ENCODE data around the gene PMPCA.

The PMPCA gene

GRCh38 chr9:136376457-136376856 lies 34.0 kb upstream of the PMPCA start:
- TF ChIP-seq SUZ12 (IDR thresholded peaks at IDR 0.05) (no peak), CTBP1 (IDR thresholded peaks at IDR 0.05; ENCODE audit: borderline replicate concordance) (no peak), LEF1 (IDR thresholded peaks at IDR 0.05; ENCODE audit: borderline replicate concordance) (no peak), ARNT (IDR thresholded peaks at IDR 0.05) (no peak), SP1 (IDR thresholded peaks at IDR 0.05) (no peak), FOXK2 (IDR thresholded peaks at IDR 0.05) (no peak), ZNF384 (IDR thresholded peaks at IDR 0.05) (no peak), BHLHE40 (IDR thresholded peaks at IDR 0.05; ENCODE audit: borderline replicate concordance) (no peak), TARDBP (IDR thresholded peaks at IDR 0.05) (no peak), ELF4 (IDR thresholded peaks at IDR 0.05) (no peak), NFRKB (IDR thresholded peaks at IDR 0.05) (no peak), L3MBTL2 (conservative IDR thresholded peaks at IDR 0.05) (no peak), FOXM1 (IDR thresholded peaks at IDR 0.05; ENCODE audit: borderline replicate concordance) (no peak)
- TF ChIP-seq, protein P1, sequence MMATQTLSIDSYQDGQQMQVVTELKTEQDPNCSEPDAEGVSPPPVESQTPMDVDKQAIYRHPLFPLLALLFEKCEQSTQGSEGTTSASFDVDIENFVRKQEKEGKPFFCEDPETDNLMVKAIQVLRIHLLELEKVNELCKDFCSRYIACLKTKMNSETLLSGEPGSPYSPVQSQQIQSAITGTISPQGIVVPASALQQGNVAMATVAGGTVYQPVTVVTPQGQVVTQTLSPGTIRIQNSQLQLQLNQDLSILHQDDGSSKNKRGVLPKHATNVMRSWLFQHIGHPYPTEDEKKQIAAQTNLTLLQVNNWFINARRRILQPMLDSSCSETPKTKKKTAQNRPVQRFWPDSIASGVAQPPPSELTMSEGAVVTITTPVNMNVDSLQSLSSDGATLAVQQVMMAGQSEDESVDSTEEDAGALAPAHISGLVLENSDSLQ (IDR thresholded peaks at IDR 0.05), result no peak
- POLR2A ChIA-PET, result interaction anchor here (1.0 to 1.4 kb wide), 2 partner anchors 14 to 39 kb away, joined by 3 read pairs; no protein-coding TSS in a partner anchor
- DNase-seq (ENCODE audit: extremely low spot score), result no peak
- CTCF ChIA-PET, result no interaction called here

- ChIA-PET CTCF (no interaction called here), POLR2A (interaction anchor here (1.4 kb wide), 1 partner anchor 40 kb away, joined by 3 read pairs; no protein-coding TSS in a partner anchor)
- TF ChIP-seq SUZ12 (IDR thresholded peaks at IDR 0.05), result no peak
- no peak for TF ChIP-seq FOXM1 (IDR thresholded peaks at IDR 0.05; ENCODE audit: borderline replicate concordance)
- no peak for TF ChIP-seq CTBP1 (IDR thresholded peaks at IDR 0.05; ENCODE audit: borderline replicate concordance)
- no peak for TF ChIP-seq NFRKB (IDR thresholded peaks at IDR 0.05)
- no peak for TF ChIP-seq ARNT (IDR thresholded peaks at IDR 0.05)
- TF ChIP-seq ELF4 (IDR thresholded peaks at IDR 0.05), result no peak
- TF ChIP-seq L3MBTL2 (conservative IDR thresholded peaks at IDR 0.05), result no peak
- no peak for TF ChIP-seq FOXA1 (IDR thresholded peaks at IDR 0.05)
- no peak for TF ChIP-seq FOXK2 (IDR thresholded peaks at IDR 0.05)
- TF ChIP-seq, protein P1 (IDR thresholded peaks at IDR 0.05), result no peak
- TF ChIP-seq ZNF384 (IDR thresholded peaks at IDR 0.05), result no peak
- no peak for TF ChIP-seq BHLHE40 (IDR thresholded peaks at IDR 0.05; ENCODE audit: borderline replicate concordance)
- no peak for TF ChIP-seq TARDBP (IDR thresholded peaks at IDR 0.05)
- TF ChIP-seq HDGF (IDR thresholded peaks at IDR 0.05; ENCODE audit: borderline replicate concordance), result no peak
- no peak for TF ChIP-seq LEF1 (IDR thresholded peaks at IDR 0.05; ENCODE audit: borderline replicate concordance)
- TF ChIP-seq SP1 (IDR thresholded peaks at IDR 0.05), result no peak
- DNase-seq (ENCODE audit: extremely low spot score), result no peak
Observed at GRCh38 chr9:136377341-136378169, 32.9 kb upstream of the PMPCA start.

- ChIA-PET POLR2A (no interaction called here), CTCF (interaction anchor here (0.7 kb wide), 1 partner anchor 65 kb away, joined by 11 read pairs; no protein-coding TSS in a partner anchor)
- DNase-seq (ENCODE audit: extremely low spot score), result no peak
- TF ChIP-seq NFRKB (IDR thresholded peaks at IDR 0.05), result no peak
- TF ChIP-seq SP1 (IDR thresholded peaks at IDR 0.05), result no peak
- TF ChIP-seq ELF4 (IDR thresholded peaks at IDR 0.05), result no peak
- no peak for TF ChIP-seq LEF1 (IDR thresholded peaks at IDR 0.05; ENCODE audit: borderline replicate concordance)
- no peak for TF ChIP-seq FOXA1 (IDR thresholded peaks at IDR 0.05)
- TF ChIP-seq HDGF (IDR thresholded peaks at IDR 0.05; ENCODE audit: borderline replicate concordance), result no peak
Observed at GRCh38 chr9:136378170-136379002, 32.1 kb upstream of the PMPCA start.

DNA sequence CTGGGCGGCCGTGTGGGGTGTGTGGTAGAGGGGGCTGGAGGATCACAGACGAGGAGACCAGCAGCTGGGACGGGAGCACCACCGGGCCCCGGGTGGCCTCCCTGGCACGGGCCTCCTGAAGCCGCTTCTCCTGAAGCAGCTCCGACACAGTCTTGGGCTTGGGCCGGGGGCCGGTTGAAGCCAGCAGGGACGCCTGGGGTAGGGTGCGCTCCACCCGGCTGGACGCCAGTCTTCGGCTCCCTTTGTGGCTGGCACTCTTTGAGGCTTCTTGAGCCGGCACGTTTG lies 31.5 kb upstream of the PMPCA start:
- DNase-seq (ENCODE audit: extremely low spot score), result no peak
- CTCF ChIA-PET, result no interaction called here
- TF ChIP-seq FOXM1 (IDR thresholded peaks at IDR 0.05; ENCODE audit: borderline replicate concordance) (no peak), HDGF (IDR thresholded peaks at IDR 0.05; ENCODE audit: borderline replicate concordance) (no peak), L3MBTL2 (conservative IDR thresholded peaks at IDR 0.05) (no peak), SP1 (IDR thresholded peaks at IDR 0.05) (no peak)
- POLR2A ChIA-PET, result interaction anchor here (0.6 kb wide), 1 partner anchor 21 kb away, joined by 3 read pairs; no protein-coding TSS in a partner anchor

DNA sequence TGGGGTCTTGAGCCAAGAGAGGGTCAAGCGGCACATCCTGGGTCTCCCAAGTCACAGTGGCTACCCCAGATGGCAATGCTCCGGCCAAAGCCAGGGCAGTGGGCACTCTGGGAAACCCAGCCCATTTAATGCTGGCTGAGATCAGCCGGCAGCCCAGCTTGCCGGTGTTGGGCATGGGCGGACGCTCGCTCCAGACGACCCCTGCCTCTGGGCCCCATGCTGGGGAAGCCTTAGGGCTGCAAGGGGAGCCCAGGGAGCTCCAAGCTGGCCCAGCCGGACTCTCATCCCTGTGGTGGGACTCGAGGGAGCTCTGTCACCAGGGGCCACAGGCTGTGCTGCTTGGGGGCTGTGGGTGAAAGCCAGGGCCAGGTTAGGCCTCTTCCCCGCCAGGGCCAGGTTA lies 31.1 kb upstream of the PMPCA start:
- TF ChIP-seq, protein P1 (IDR thresholded peaks at IDR 0.05), result no peak
- TF ChIP-seq ELF4 (IDR thresholded peaks at IDR 0.05), result no peak
- TF ChIP-seq BHLHE40 (IDR thresholded peaks at IDR 0.05; ENCODE audit: borderline replicate concordance), result no peak
- no peak for TF ChIP-seq LEF1 (IDR thresholded peaks at IDR 0.05; ENCODE audit: borderline replicate concordance)
- no peak for DNase-seq (ENCODE audit: extremely low spot score)
- ChIA-PET CTCF (no interaction called here), POLR2A (interaction anchor here (0.6 kb wide), 1 partner anchor 20 kb away, joined by 3 read pairs; no protein-coding TSS in a partner anchor)

DNA sequence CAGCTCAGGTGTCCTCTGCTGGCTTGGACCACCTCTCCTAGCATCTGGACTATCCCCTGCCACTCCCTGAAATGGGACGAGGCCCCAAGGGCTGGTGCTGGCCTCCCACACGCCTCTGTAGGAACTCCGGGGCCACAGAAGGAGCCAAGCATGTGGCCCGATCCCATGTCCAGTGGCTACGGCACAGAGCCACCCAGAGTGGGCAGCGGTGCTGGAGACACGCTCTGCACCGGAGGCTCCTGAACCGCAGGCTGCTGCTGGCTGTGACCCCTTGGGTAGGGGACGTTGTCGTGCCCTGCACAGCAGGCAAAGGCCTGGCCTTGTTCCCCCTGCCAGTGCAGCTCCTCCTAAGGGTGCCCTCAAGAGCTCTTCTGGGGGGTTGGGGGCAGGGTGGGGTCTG lies 30.6 kb upstream of the PMPCA start:
- TF ChIP-seq ZNF384 (IDR thresholded peaks at IDR 0.05) (no peak), ARNT (IDR thresholded peaks at IDR 0.05) (no peak), HDGF (IDR thresholded peaks at IDR 0.05; ENCODE audit: borderline replicate concordance) (no peak), TARDBP (IDR thresholded peaks at IDR 0.05) (no peak), L3MBTL2 (conservative IDR thresholded peaks at IDR 0.05) (no peak), CTBP1 (IDR thresholded peaks at IDR 0.05; ENCODE audit: borderline replicate concordance) (no peak), SUZ12 (IDR thresholded peaks at IDR 0.05) (no peak), ELF4 (IDR thresholded peaks at IDR 0.05) (no peak), FOXM1 (IDR thresholded peaks at IDR 0.05; ENCODE audit: borderline replicate concordance) (no peak), SP1 (IDR thresholded peaks at IDR 0.05) (no peak), NFRKB (IDR thresholded peaks at IDR 0.05) (no peak), BHLHE40 (IDR thresholded peaks at IDR 0.05; ENCODE audit: borderline replicate concordance) (no peak), FOXK2 (IDR thresholded peaks at IDR 0.05) (no peak), FOXA1 (IDR thresholded peaks at IDR 0.05) (no peak), LEF1 (IDR thresholded peaks at IDR 0.05; ENCODE audit: borderline replicate concordance) (no peak)
- TF ChIP-seq, protein P1 (IDR thresholded peaks at IDR 0.05), result no peak
- no peak for DNase-seq (ENCODE audit: extremely low spot score)
- CTCF ChIA-PET, result no interaction called here
- POLR2A ChIA-PET, result no interaction called here

All from HEK293T (cell line).